ENCODE data around the gene KCNG3.

Gene KCNG3

GRCh38 chr2:42480402-42480801 lies 13.4 kb downstream of the KCNG3 start:
- DNase-seq, result no peak

- DNase-seq, result no peak
Observed at GRCh38 chr2:42474765-42475454, 18.9 kb downstream of the KCNG3 start.

GRCh38 chr2:42470706-42471105 lies 23.1 kb downstream of the KCNG3 start:
- DNase-seq, result no peak

- DNase-seq, result no peak
Observed at GRCh38 chr2:42464631-42465030, 29.2 kb downstream of the KCNG3 start.

GRCh38 chr2:42463570-42463969 lies 30.2 kb downstream of the KCNG3 start:
- no peak for DNase-seq

- DNase-seq, result no peak
Observed at GRCh38 chr2:42459296-42459695, 34.5 kb downstream of the KCNG3 start.

- DNase-seq, result no peak
Observed at GRCh38 chr2:42458396-42458795, 35.4 kb downstream of the KCNG3 start.

GRCh38 chr2:42457011-42457410 lies 36.8 kb downstream of the KCNG3 start:
- DNase-seq, result no peak

GRCh38 chr2:42456126-42456839 lies 37.5 kb downstream of the KCNG3 start:
- peak; percentile 20 for DNase-seq

- DNase-seq, result no peak
Observed at GRCh38 chr2:42452545-42452944, 41.2 kb downstream of the KCNG3 start.

- DNase-seq, result no peak
Observed at GRCh38 chr2:42450136-42450535, 43.6 kb downstream of the KCNG3 start.

GRCh38 chr2:42449163-42450087 lies 44.4 kb downstream of the KCNG3 start:
- DNase-seq, result no peak

GRCh38 chr2:42448163-42448562 lies 45.6 kb downstream of the KCNG3 start:
- no peak for DNase-seq

GRCh38 chr2:42446503-42447271 lies 47.1 kb downstream of the KCNG3 start:
- peak; percentile 82 for DNase-seq

GRCh38 chr2:42443718-42444399 lies 49.9 kb downstream of the KCNG3 start:
- DNase-seq, result peak; percentile 39

GRCh38 chr2:42442774-42443173 lies 51.0 kb downstream of the KCNG3 start:
- no peak for DNase-seq

GRCh38 chr2:42438685-42439084 lies 55.1 kb downstream of the KCNG3 start:
- DNase-seq, result no peak

- DNase-seq, result no peak
Observed at GRCh38 chr2:42436370-42436769, 57.4 kb downstream of the KCNG3 start.

GRCh38 chr2:42435628-42436027 lies 58.2 kb downstream of the KCNG3 start:
- DNase-seq, result no peak

- no peak for DNase-seq
Observed at GRCh38 chr2:42430188-42430587, 63.6 kb downstream of the KCNG3 start.

GRCh38 chr2:42429352-42429751 lies 64.4 kb downstream of the KCNG3 start:
- DNase-seq, result no peak

- DNase-seq, result no peak
Observed at GRCh38 chr2:42425697-42426096, 68.1 kb downstream of the KCNG3 start.
